Liver (tissue), 9 donors: ENCODE results near the gene CORO2B. TPM values are rescaled to one million over a fixed set of nuclear protein-coding genes. Genes with fewer than 3 reads are reported as not detected.

Experiments
- DNase-seq: peaks from one replicate; pipeline ENCODE4 v3.0.0-alpha.2; 2017; ENCODE audit warnings: low spot score
- H3K27ac ChIP-seq, 2 donors: one replicate each; pipeline ENCODE4 v1.7.0; 2013; ENCODE audit warnings: inconsistent platforms in 2 of 2, low read length in 2 of 2, control low read depth in 1 of 2, low read depth in 1 of 2, mild to moderate bottlenecking in 1 of 2
- H3K27me3 ChIP-seq, 4 donors: one replicate each; pipeline versions ENCODE4 v1.6.1 to v1.7.0; 2013; ENCODE audit warnings: low read length in 3 of 4, inconsistent platforms in 1 of 4, mild to moderate bottlenecking in 1 of 4, moderate library complexity in 1 of 4; ENCODE audit not compliant: control insufficient read depth in 4 of 4, insufficient read depth in 4 of 4
- H3K36me3 ChIP-seq, 4 donors: one replicate each; pipeline versions ENCODE4 v1.6.1 to v1.7.0; 2013; ENCODE audit warnings: low read length in 3 of 4, mild to moderate bottlenecking in 3 of 4, low read depth in 1 of 4, moderate library complexity in 1 of 4; ENCODE audit not compliant: control insufficient read depth in 4 of 4, insufficient read depth in 3 of 4
- H3K4me1 ChIP-seq, 4 donors: one replicate each; pipeline versions ENCODE4 v1.6.1 to v1.7.0; 2013; ENCODE audit warnings: low read length in 3 of 4, mild to moderate bottlenecking in 3 of 4, moderate library complexity in 1 of 4; ENCODE audit not compliant: control insufficient read depth in 4 of 4, insufficient read depth in 4 of 4
- H3K4me3 ChIP-seq, 3 donors: one replicate each; pipeline versions ENCODE4 v1.6.1 to v1.7.0; 2013; ENCODE audit warnings: low read length in 3 of 3, control low read depth in 1 of 3, low read depth in 1 of 3, mild to moderate bottlenecking in 1 of 3
- H3K9ac ChIP-seq, 2 donors: one replicate each; pipeline ENCODE4 v1.7.0; 2013; ENCODE audit warnings: low read length in 2 of 2, mild to moderate bottlenecking in 2 of 2, moderate library complexity in 2 of 2, control low read depth in 1 of 2, low read depth in 1 of 2
- H3K9me3 ChIP-seq, 4 donors: one replicate each; pipeline versions ENCODE4 v1.6.1 to v1.7.0; 2013; ENCODE audit warnings: low read length in 3 of 4; ENCODE audit not compliant: control insufficient read depth in 4 of 4
- CTCF ChIP-seq: fragments of 150-350 bp; IDR thresholded peaks from 2 replicates; pipeline ENCODE4 v1.5.1; 2017; ENCODE audit warnings: improper control_type of control experiment, low read depth, low read length; ENCODE audit not compliant: missing input control
- EGR1 ChIP-seq, 2 donors: IDR thresholded peaks; 2 replicates each; pipeline ENCODE4 v1.6.1; 2016 to 2018; ENCODE audit warnings: antibody characterized with exemption in 2 of 2, low read depth in 2 of 2
- FOXA1 ChIP-seq: IDR thresholded peaks from 2 replicates; pipeline ENCODE4 v1.6.1; 2016; ENCODE audit warnings: antibody characterized with exemption
- GABPA ChIP-seq, 2 donors: IDR thresholded peaks in 1 of 2; conservative IDR thresholded peaks in 1 of 2; 2 replicates each; pipeline ENCODE4 v1.6.1; 2016; ENCODE audit warnings: antibody characterized with exemption in 2 of 2, mild to moderate bottlenecking in 1 of 2, moderate library complexity in 1 of 2
- HNF4G ChIP-seq: IDR thresholded peaks from 2 replicates; pipeline ENCODE4 v1.6.1; 2016; ENCODE audit warnings: antibody characterized with exemption
- JUND ChIP-seq, 2 donors: IDR thresholded peaks; 2 replicates each; pipeline ENCODE4 v1.6.1; 2016; ENCODE audit warnings: antibody characterized with exemption in 2 of 2
- MAX ChIP-seq: IDR thresholded peaks from 2 replicates; pipeline ENCODE4 v1.6.1; 2016; ENCODE audit warnings: antibody characterized with exemption
- RAD21 ChIP-seq, 2 donors: IDR thresholded peaks; 2 replicates each; pipeline ENCODE4 v1.6.1; 2016; ENCODE audit warnings: antibody characterized with exemption in 2 of 2, mild to moderate bottlenecking in 2 of 2
- REST ChIP-seq: IDR thresholded peaks from 2 replicates; pipeline ENCODE4 v1.6.1; 2016; ENCODE audit warnings: antibody characterized with exemption, mild to moderate bottlenecking
- SP1 ChIP-seq: IDR thresholded peaks from 2 replicates; pipeline ENCODE4 v1.6.1; 2018; ENCODE audit warnings: antibody characterized with exemption, mild to moderate bottlenecking
- TAF1 ChIP-seq: conservative IDR thresholded peaks from 2 replicates; pipeline ENCODE4 v1.6.1; 2016; ENCODE audit warnings: antibody characterized with exemption, mild to moderate bottlenecking
- YY1 ChIP-seq: IDR thresholded peaks from 2 replicates; pipeline ENCODE4 v1.6.1; 2016; ENCODE audit warnings: antibody characterized with exemption, mild to moderate bottlenecking
- WGBS: extraction: QIAGEN DNeasy Blood & Tissue Kit; methylation state at CpG from one replicate; pipeline ENCODE4 v1.1.7; 2013; 5-methylcytosine and 5-hydroxymethylcytosine counted together
- polyA plus RNA-seq, 2 donors: library from polyadenylated mRNA; stranded (reverse) in 1 of 2; unstranded in 1 of 2; fragments of 200-250 nt in 1 of 2; fragments of >200 nt in 1 of 2; fragmentation: Nextera tagmentation in 1 of 2; extraction: Ambion mirVana in 1 of 2; gene quantifications; one replicate each; pipeline versions ENCODE4 v1.2.1 to v1.2.3, GENCODE V29; 2013 to 2015
- total RNA-seq, 2 donors: library from RNA; depleted of rRNA; stranded (reverse); fragments of >200 nt; gene quantifications; one replicate each; pipeline ENCODE4 v1.2.3, GENCODE V29; 2014
- TF ChIP-seq, protein P1 (sequence below): IDR thresholded peaks from 2 replicates; pipeline ENCODE4 v1.6.1; 2016; ENCODE audit warnings: antibody characterized with exemption
- donor health status: healthy.
- donor health status: healthy.
- donor health status: healthy.
- donor health status: healthy.
- donor health status: healthy.

The CORO2B gene
- total and polyA plus RNA-seq, 4 donors: 0.15 to 0.65 (median 0.52) TPM

- H3K4me3 ChIP-seq: no peak overlapping the region
- H3K9me3 ChIP-seq: peaks cover 0 to 4% (median 0%) of the 10 kb centered on the region in 4 donors
- TF ChIP-seq EGR1 (IDR thresholded peaks at IDR 0.05; ENCODE audit: low read depth in 2 of 2): no peak
- TF ChIP-seq JUND (IDR thresholded peaks at IDR 0.05): no peak
- no peak for TF ChIP-seq REST
- no peak for TF ChIP-seq SP1
- no peak for TF ChIP-seq TAF1
- no peaks in the 10 kb centered on the region for H3K4me1 ChIP-seq
- no peak overlapping the region for H3K9ac ChIP-seq
- H3K27ac ChIP-seq: no peak overlapping the region
- WGBS: 90% methylated on average over 7 of the region's 7 CpGs
- H3K36me3 ChIP-seq: no peaks in the 10 kb centered on the region
- no peaks in the 10 kb centered on the region for H3K27me3 ChIP-seq
- DNase-seq: no peak
Observed at GRCh38 chr15:68749365-68749764, 170.6 kb downstream of the CORO2B start.

- Histone ChIP-seq H3K36me3 (no peaks in the 10 kb centered on the region), H3K27ac (no peak overlapping the region), H3K9ac (no peak overlapping the region), H3K4me3 (no peak overlapping the region), H3K9me3 (peaks cover 0 to 4% (median 0%) of the 10 kb centered on the region in 4 donors), H3K27me3 (no peaks in the 10 kb centered on the region), H3K4me1 (no peaks in the 10 kb centered on the region)
- DNase-seq: no peak
- 82% methylated on average over 2 of the region's 2 CpGs for WGBS
- no peak for TF ChIP-seq CTCF
- no peak for TF ChIP-seq REST
- no peak for TF ChIP-seq EGR1 (IDR thresholded peaks at IDR 0.05; ENCODE audit: low read depth in 2 of 2)
- no peak for TF ChIP-seq RAD21 (IDR thresholded peaks at IDR 0.05)
- TF ChIP-seq GABPA (IDR thresholded peaks at IDR 0.05 in 1 of 2, conservative IDR thresholded peaks at IDR 0.05 in 1 of 2): no peak
- TF ChIP-seq MAX: no peak
- TF ChIP-seq JUND (IDR thresholded peaks at IDR 0.05): no peak
- TF ChIP-seq, protein P1, sequence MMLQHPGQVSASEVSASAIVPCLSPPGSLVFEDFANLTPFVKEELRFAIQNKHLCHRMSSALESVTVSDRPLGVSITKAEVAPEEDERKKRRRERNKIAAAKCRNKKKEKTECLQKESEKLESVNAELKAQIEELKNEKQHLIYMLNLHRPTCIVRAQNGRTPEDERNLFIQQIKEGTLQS: no peak
- no peak for TF ChIP-seq HNF4G
- TF ChIP-seq YY1: no peak
- no peak for TF ChIP-seq FOXA1
Observed at GRCh38 chr15:68749793-68750192, 171.0 kb downstream of the CORO2B start.
